Measurements from ENCODE around the gene CAPN13. TPM values are rescaled to one million over a fixed set of nuclear protein-coding genes. Genes with fewer than 3 reads are reported as not detected.

CAPN13 gene
- total RNA-seq, 1 experiment from 2014 or later: 5.7 TPM

DNA sequence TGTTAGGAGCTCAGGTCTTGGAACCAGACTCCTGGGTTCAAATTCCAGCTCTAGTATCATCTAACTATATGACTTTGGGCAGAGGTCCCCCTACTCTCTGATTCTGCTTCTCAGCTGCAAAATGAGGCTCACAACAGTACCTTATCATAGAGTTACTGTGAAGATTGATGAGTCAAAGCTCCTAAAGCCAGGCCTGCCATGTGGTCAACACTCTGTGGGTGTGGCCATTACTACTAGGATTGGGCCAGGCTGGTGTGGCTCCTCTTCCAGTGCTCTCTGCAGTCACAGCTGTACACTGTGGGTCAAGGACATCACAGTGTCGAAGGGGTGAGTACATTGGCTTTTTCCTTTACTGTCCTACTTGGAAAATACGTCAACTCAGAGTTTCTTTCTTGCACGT lies 22.6 kb downstream of the CAPN13 start:
- no peak overlapping the region for H3K4me3 Mint-ChIP-seq

More for the DNA sequence above, 22.6 kb downstream of the CAPN13 start:
- no peak overlapping the region for H2BK15ac ChIP-seq (ENCODE audit: low read depth, low read length)
- no peak overlapping the region for H3K27ac Mint-ChIP-seq
- no peaks in the 10 kb centered on the region for H3K23me2 ChIP-seq (ENCODE audit: insufficient read length, low read depth, low read length, poor library complexity, severe bottlenecking)
- no peak overlapping the region for H3K14ac ChIP-seq (ENCODE audit: insufficient read depth, low read length)
- H2BK12ac ChIP-seq (ENCODE audit: insufficient read length, low read depth, low read length): no peak overlapping the region
- H2AK5ac ChIP-seq (ENCODE audit: insufficient read length, low read length): no peak overlapping the region
- no peaks in the 10 kb centered on the region; the same call in 1 of the 2 replicates for H3K4me1 ChIP-seq (ENCODE audit: insufficient read depth, low read length)
- no peak overlapping the region for H3K4me2 ChIP-seq (ENCODE audit: insufficient read depth, insufficient read length, low read length)
- no peaks in the 10 kb centered on the region for H3K27me3 Mint-ChIP-seq (ENCODE audit: low read depth)
- H2BK120ac ChIP-seq (ENCODE audit: low read depth, low read length, poor library complexity, severe bottlenecking): no peak overlapping the region
- peaks cover 2 to 3% of the 10 kb centered on the region in 2 experiments for H3K4me1 Mint-ChIP-seq
- no peak overlapping the region for H3K18ac ChIP-seq (ENCODE audit: insufficient read length, low read depth, low read length)
- no peaks in the 10 kb centered on the region for H3K79me2 ChIP-seq (ENCODE audit: insufficient read depth, low read length)
- no peak overlapping the region for H2AFZ ChIP-seq (ENCODE audit: low read length)
- no CpG with 5 or more reads among the region's 3 CpGs for WGBS (ENCODE audit: extremely low coverage, insufficient read length, low lambda C conversion rate)
- no peaks in the 10 kb centered on the region for H3K79me1 ChIP-seq (ENCODE audit: insufficient read depth, low read depth, low read length, poor library complexity, severe bottlenecking)
- H3K9me3 Mint-ChIP-seq: no peaks in the 10 kb centered on the region
- no peak for TF ChIP-seq CTCF (conservative IDR thresholded peaks at IDR 0.05)
- H4K8ac ChIP-seq (replicated peaks; ENCODE audit: insufficient read length, low read depth, low read length): no peak overlapping the region
- DNase-seq: no peak
- H3T11ph ChIP-seq (ENCODE audit: low read length): no peak overlapping the region
- H2BK20ac ChIP-seq (ENCODE audit: low read depth, low read length, poor library complexity, severe bottlenecking): no peak overlapping the region
- H4K20me1 ChIP-seq (ENCODE audit: control insufficient read depth, insufficient read depth, insufficient read length): no peaks in the 10 kb centered on the region
- no peak overlapping the region for H3K27ac ChIP-seq (ENCODE audit: insufficient read length, low read depth, low read length)
- no peaks in the 10 kb centered on the region for H3K9me3 ChIP-seq (ENCODE audit: control insufficient read depth, low read depth, low read length)
- no peak overlapping the region for H3K4ac ChIP-seq (ENCODE audit: low read depth, low read length)
- no peak overlapping the region for H4K5ac ChIP-seq (ENCODE audit: insufficient read length, low read depth, low read length)
- no peak overlapping the region for H3K9ac ChIP-seq (ENCODE audit: extremely low read depth, insufficient read length, low read length)
- H3K36me3 Mint-ChIP-seq (ENCODE audit: insufficient read depth in 1 of 3, low read depth in 3 of 3): no peaks in the 10 kb centered on the region
- H2BK5ac ChIP-seq (ENCODE audit: insufficient read length, low read length): no peak overlapping the region
- H3K27me3 ChIP-seq (ENCODE audit: insufficient read depth, low read length): no peaks in the 10 kb centered on the region
- no peak overlapping the region for H4K91ac ChIP-seq (ENCODE audit: insufficient read length, low read depth, low read length)
- no peak overlapping the region for H3K56ac ChIP-seq (ENCODE audit: insufficient read length, low read depth, low read length)
- H3K23ac ChIP-seq (ENCODE audit: insufficient read length, low read depth, low read length): no peak overlapping the region
